Measurements from ENCODE around the gene CAPN2.

DNA sequence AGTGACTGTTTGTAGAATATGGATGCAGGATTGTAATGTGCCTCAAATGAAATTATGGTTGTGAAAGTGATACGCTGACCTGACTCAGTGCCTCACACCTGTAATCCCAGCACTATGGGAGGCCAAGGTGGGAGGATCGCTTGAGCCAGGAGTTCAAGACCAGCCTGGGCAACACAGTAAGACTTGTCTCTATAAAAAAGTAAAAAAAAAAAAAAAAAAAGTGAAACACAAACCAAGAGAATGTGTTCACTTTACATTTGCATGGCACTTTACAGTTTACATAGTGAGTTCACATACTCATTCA, 2.0 kb downstream of the CAPN2 start:
- TF ChIP-seq, protein P1, sequence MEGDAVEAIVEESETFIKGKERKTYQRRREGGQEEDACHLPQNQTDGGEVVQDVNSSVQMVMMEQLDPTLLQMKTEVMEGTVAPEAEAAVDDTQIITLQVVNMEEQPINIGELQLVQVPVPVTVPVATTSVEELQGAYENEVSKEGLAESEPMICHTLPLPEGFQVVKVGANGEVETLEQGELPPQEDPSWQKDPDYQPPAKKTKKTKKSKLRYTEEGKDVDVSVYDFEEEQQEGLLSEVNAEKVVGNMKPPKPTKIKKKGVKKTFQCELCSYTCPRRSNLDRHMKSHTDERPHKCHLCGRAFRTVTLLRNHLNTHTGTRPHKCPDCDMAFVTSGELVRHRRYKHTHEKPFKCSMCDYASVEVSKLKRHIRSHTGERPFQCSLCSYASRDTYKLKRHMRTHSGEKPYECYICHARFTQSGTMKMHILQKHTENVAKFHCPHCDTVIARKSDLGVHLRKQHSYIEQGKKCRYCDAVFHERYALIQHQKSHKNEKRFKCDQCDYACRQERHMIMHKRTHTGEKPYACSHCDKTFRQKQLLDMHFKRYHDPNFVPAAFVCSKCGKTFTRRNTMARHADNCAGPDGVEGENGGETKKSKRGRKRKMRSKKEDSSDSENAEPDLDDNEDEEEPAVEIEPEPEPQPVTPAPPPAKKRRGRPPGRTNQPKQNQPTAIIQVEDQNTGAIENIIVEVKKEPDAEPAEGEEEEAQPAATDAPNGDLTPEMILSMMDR (IDR thresholded peaks at IDR 0.05) = no peak
- no peak for TF ChIP-seq EZH2 (IDR thresholded peaks at IDR 0.05; ENCODE audit: borderline replicate concordance, insufficient read depth, low read depth, low read length, poor library complexity, severe bottlenecking)
